Loucy (cell line): ENCODE measurements around the gene COP1.

Experiments used
- H2AFZ ChIP-seq: fragments of 200-600 bp; sonication (generic); 2 replicates; pipeline ENCODE4 v1.6.0; 2016; ENCODE audit warnings: antibody characterized with exemption, mild to moderate bottlenecking, low read length, moderate library complexity
- H3F3A ChIP-seq: fragments of 200-600 bp; 2 replicates; pipeline ENCODE4 v1.6.0; 2016; ENCODE audit warnings: antibody characterized with exemption, low read depth, mild to moderate bottlenecking
- H3K27me3 ChIP-seq: fragments of 200-600 bp; sonication (generic); 2 replicates; pipeline ENCODE4 v1.6.1; 2014; ENCODE audit warnings: low read length, mild to moderate bottlenecking; ENCODE audit not compliant: insufficient read depth, poor library complexity, severe bottlenecking
- H3K36me3 ChIP-seq: fragments of 200-600 bp; sonication (generic); 2 replicates; pipeline ENCODE4 v1.6.1; 2016; ENCODE audit warnings: low read length; ENCODE audit not compliant: insufficient read depth
- H3K4me1 ChIP-seq: fragments of 200-600 bp; sonication (generic); 2 replicates; pipeline ENCODE4 v1.5.1; 2014; ENCODE audit warnings: low read length, mild to moderate bottlenecking; ENCODE audit not compliant: insufficient read depth, poor library complexity, severe bottlenecking
- H3K4me2 ChIP-seq: fragments of 200-600 bp; sonication (generic); 2 replicates; pipeline ENCODE4 v1.6.0; 2014; ENCODE audit warnings: antibody characterized with exemption, low read length, low read depth, mild to moderate bottlenecking; ENCODE audit not compliant: poor library complexity, severe bottlenecking
- H3K4me3 ChIP-seq: fragments of 200-600 bp; sonication (generic); 2 replicates; pipeline ENCODE4 v1.5.1; 2014; ENCODE audit warnings: low read length, mild to moderate bottlenecking, mixed read lengths; ENCODE audit not compliant: poor library complexity, severe bottlenecking
- H3K79me2 ChIP-seq: fragments of 200-600 bp; sonication (generic); 2 replicates; pipeline ENCODE4 v1.6.1; 2014; ENCODE audit warnings: low read length; ENCODE audit not compliant: insufficient read depth
- H3K9ac ChIP-seq: fragments of 200-600 bp; sonication (generic); 2 replicates; pipeline ENCODE4 v1.6.0; 2014; ENCODE audit warnings: mild to moderate bottlenecking, low read depth, low read length, moderate library complexity; ENCODE audit not compliant: poor library complexity, severe bottlenecking
- H3K9me2 ChIP-seq: fragments of 200-600 bp; sonication (generic); replicated peaks from 2 replicates; pipeline ENCODE4 v1.6.1; 2016; ENCODE audit warnings: low read depth, low read length, mixed read lengths
- H3K9me3 ChIP-seq: fragments of 200-600 bp; sonication (generic); 2 replicates; pipeline ENCODE4 v1.6.1; 2014; ENCODE audit warnings: mild to moderate bottlenecking, antibody characterized with exemption, low read length, low read depth; ENCODE audit not compliant: insufficient read depth
- H4K20me1 ChIP-seq: fragments of 200-600 bp; sonication (generic); 2 replicates; pipeline ENCODE4 v1.6.0; 2014; ENCODE audit warnings: antibody characterized with exemption, low read length, mild to moderate bottlenecking; ENCODE audit not compliant: insufficient read depth, poor library complexity, severe bottlenecking
- EZH2phosphoT487 ChIP-seq: fragments of 200-600 bp; IDR thresholded peaks from 2 replicates; pipeline ENCODE4 v1.6.1; 2018; ENCODE audit warnings: antibody characterized with exemption, mild to moderate bottlenecking, moderate library complexity, borderline replicate concordance
- TF ChIP-seq, protein P1 (sequence below): fragments of 200-600 bp; sonication (generic); conservative IDR thresholded peaks from 2 replicates; pipeline ENCODE4 v1.5.1; 2014; ENCODE audit warnings: mild to moderate bottlenecking, antibody characterized with exemption, low read length

The COP1 gene

DNA sequence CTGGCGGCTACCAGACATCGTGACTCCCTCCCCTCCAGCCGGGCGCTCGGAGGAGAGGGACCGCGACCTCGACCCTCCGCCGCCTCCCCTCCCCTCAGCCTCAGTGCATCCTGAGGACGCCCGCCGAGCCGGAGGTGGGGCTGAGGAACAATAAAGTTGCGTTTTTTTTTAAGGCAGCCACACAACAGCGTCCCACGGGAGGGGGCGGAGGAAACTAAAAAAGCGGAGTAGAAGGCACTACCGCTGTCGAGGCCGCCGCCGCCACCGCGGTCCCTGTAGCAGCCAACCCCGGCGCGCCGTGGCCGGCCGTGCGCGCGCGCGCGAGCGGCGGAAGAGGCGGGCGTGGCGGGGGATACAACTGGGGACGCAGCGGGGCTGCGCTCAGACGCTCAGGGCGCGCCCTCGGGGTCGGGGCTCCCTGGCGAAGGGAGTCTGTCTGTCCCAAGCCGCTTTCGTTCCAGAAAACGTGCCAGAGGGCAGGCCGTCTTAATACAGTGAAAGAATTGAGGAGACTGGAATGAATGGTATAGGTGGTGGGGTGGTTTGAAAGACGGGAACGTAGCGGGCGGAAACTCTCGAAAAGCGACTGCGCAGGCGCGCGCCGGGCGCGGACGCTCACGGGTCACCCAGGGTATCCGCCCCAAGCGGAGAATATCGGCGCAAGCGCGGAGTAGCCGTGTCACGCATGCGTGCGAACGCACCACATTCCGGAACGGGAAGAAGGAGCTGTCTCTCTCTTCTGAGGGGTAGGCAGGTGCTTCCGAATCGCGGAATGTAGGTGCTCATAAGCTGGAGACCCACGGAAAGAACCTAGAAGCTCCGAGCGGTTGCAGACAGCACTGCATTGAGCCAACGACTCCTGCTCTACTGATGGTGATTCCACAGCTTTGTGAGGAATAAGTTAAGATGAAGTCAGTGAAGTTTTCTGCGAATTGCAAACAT lies at the start of gene COP1:
COP1 (minus strand) TSS at position 326 of the 942 bp plus-strand sequence; CDS start at position 18, 308 bp downstream.
- Histone ChIP-seq H3K4me1 (peaks cover 29% of the 10 kb centered on the region), H3K4me3 (peak within 1 kb of the TSS; percentile 99), H3K4me2 (peak within 1 kb of the TSS; percentile 100), H3K9me2 (no peaks in the 10 kb centered on the region), H3K9ac (peak within 1 kb of the TSS; percentile 84), H2AFZ (peak within 1 kb of the TSS; percentile 72), H3K79me2 (peaks cover 51% of the 10 kb centered on the region), H4K20me1 (peaks cover 41% of the 10 kb centered on the region), H3K27me3 (no peaks in the 10 kb centered on the region), H3K36me3 (no peaks in the 10 kb centered on the region), H3F3A (no peaks in the 10 kb centered on the region), H3K9me3 (no peaks in the 10 kb centered on the region)
- TF ChIP-seq, protein P1, sequence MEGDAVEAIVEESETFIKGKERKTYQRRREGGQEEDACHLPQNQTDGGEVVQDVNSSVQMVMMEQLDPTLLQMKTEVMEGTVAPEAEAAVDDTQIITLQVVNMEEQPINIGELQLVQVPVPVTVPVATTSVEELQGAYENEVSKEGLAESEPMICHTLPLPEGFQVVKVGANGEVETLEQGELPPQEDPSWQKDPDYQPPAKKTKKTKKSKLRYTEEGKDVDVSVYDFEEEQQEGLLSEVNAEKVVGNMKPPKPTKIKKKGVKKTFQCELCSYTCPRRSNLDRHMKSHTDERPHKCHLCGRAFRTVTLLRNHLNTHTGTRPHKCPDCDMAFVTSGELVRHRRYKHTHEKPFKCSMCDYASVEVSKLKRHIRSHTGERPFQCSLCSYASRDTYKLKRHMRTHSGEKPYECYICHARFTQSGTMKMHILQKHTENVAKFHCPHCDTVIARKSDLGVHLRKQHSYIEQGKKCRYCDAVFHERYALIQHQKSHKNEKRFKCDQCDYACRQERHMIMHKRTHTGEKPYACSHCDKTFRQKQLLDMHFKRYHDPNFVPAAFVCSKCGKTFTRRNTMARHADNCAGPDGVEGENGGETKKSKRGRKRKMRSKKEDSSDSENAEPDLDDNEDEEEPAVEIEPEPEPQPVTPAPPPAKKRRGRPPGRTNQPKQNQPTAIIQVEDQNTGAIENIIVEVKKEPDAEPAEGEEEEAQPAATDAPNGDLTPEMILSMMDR: no peak
- no peak for TF ChIP-seq EZH2phosphoT487

DNA sequence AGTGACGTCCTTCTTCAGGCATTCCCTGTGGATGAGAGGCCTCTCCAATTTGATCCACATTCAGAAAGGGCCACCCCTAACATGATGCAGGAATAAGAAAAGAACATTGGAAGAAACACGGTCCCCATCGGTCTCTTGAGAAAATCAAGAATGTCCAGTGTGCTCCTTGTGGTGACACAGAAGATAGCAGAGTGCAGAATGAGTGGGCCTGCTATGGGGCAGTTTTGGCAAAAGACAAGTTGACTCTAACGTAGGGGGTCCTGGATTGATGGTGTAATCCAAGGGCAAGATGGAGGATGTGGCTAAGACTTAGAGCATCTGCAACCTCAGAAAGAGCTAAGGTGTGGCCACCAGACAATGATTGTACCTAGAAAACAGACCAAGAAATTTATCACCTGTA lies 45.1 kb upstream of the COP1 start:
- no peaks in the 10 kb centered on the region for H3F3A ChIP-seq
- no peak overlapping the region for H3K4me2 ChIP-seq
- H3K9me2 ChIP-seq: no peaks in the 10 kb centered on the region
- H3K36me3 ChIP-seq: no peaks in the 10 kb centered on the region
- H3K4me1 ChIP-seq: no peaks in the 10 kb centered on the region
- no peaks in the 10 kb centered on the region for H4K20me1 ChIP-seq
- H3K9me3 ChIP-seq: no peaks in the 10 kb centered on the region
- H3K9ac ChIP-seq: no peak overlapping the region
- TF ChIP-seq, protein P1: no peak
- TF ChIP-seq EZH2phosphoT487: no peak
- no peaks in the 10 kb centered on the region for H3K27me3 ChIP-seq
- no peaks in the 10 kb centered on the region for H3K79me2 ChIP-seq
- no peak overlapping the region for H3K4me3 ChIP-seq
- H2AFZ ChIP-seq: no peak overlapping the region

DNA sequence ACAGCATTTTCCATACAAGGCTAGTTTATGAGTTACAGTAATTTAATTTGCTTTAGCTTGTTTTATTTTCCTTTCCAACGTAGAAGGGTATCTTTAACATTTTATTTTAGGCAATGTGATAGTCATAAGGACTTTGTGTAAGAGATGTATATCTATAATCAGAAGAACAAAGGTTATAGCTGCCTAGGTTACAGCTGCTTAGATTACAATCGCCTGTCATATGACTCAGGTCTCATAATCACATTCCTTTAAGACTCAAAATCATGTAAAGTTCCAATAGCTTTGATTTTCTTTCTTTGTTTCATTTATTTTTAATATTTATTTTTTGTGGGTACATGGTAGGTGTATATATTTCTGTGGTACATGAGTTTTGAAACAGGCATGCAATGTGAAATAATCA lies 37.8 kb upstream of the COP1 start:
- H3K4me3 ChIP-seq: no peak overlapping the region
- H3K27me3 ChIP-seq: no peaks in the 10 kb centered on the region
- no peaks in the 10 kb centered on the region for H3K9me2 ChIP-seq
- no peaks in the 10 kb centered on the region for H3K79me2 ChIP-seq
- no peak overlapping the region for H2AFZ ChIP-seq
- H3F3A ChIP-seq: no peaks in the 10 kb centered on the region
- H3K9me3 ChIP-seq: no peaks in the 10 kb centered on the region
- H3K36me3 ChIP-seq: no peaks in the 10 kb centered on the region
- TF ChIP-seq, protein P1: no peak
- TF ChIP-seq EZH2phosphoT487: no peak
- no peak overlapping the region for H3K9ac ChIP-seq
- H3K4me2 ChIP-seq: no peak overlapping the region
- no peaks in the 10 kb centered on the region for H4K20me1 ChIP-seq
- H3K4me1 ChIP-seq: no peaks in the 10 kb centered on the region
